ENCODE results near the gene FRY.

DNA sequence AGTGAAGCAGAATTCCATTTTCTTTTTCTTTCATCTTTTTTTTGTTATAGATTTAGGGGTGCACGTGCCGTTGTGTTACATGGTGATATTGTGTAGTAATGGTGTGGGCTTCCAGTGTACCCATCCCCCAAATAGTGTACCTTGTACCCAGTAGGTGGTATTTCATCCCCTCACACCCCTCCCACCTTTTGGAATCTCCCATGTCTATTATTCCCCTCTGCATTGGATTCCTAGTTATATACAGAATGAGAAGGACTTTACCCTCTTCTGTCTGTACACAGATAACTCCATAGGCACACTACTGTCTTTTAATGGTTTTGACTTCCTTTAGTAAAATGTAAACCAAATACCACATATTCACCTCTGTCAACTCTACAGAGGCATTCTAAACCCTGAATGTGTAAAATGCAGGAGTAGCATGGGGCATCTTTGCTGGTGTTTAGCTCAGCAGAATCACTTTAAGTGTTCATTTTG is 28.0 kb downstream of the FRY start:
- TF ChIP-seq, protein P1, sequence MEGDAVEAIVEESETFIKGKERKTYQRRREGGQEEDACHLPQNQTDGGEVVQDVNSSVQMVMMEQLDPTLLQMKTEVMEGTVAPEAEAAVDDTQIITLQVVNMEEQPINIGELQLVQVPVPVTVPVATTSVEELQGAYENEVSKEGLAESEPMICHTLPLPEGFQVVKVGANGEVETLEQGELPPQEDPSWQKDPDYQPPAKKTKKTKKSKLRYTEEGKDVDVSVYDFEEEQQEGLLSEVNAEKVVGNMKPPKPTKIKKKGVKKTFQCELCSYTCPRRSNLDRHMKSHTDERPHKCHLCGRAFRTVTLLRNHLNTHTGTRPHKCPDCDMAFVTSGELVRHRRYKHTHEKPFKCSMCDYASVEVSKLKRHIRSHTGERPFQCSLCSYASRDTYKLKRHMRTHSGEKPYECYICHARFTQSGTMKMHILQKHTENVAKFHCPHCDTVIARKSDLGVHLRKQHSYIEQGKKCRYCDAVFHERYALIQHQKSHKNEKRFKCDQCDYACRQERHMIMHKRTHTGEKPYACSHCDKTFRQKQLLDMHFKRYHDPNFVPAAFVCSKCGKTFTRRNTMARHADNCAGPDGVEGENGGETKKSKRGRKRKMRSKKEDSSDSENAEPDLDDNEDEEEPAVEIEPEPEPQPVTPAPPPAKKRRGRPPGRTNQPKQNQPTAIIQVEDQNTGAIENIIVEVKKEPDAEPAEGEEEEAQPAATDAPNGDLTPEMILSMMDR (IDR thresholded peaks at IDR 0.05) = no peak
- no peak for TF ChIP-seq EZH2 (IDR thresholded peaks at IDR 0.05; ENCODE audit: borderline replicate concordance, insufficient read depth, low read depth, low read length, poor library complexity, severe bottlenecking)

All from B cell (primary cell).